ENCODE measurements around the gene PTCH1.

- TF ChIP-seq CTCF (IDR thresholded peaks at IDR 0.05) (no peak), MAFK (IDR thresholded peaks at IDR 0.05; ENCODE audit: partially characterized antibody) (no peak), NR3C1 (IDR thresholded peaks at IDR 0.05) (no peak), EHMT2 (IDR thresholded peaks at IDR 0.05; ENCODE audit: low read depth) (no peak), MAX (IDR thresholded peaks at IDR 0.05) (no peak), PBX3 (IDR thresholded peaks at IDR 0.05) (no peak), ZFP36 (IDR thresholded peaks at IDR 0.05; ENCODE audit: borderline replicate concordance, partially characterized antibody) (no peak), POLR2A (IDR thresholded peaks at IDR 0.05; ENCODE audit: low read length) (no peak), HOXA7 (CRISPR knock-in tag; IDR thresholded peaks at IDR 0.05) (no peak), POLR2AphosphoS2 (conservative IDR thresholded peaks at IDR 0.05; ENCODE audit: low read length) (no peak), SMC3 (IDR thresholded peaks at IDR 0.05) (no peak), RAD21 (conservative IDR thresholded peaks at IDR 0.05 in 1 of 2, IDR thresholded peaks at IDR 0.05 in 1 of 2) (no peak), HDAC2 (IDR thresholded peaks at IDR 0.05) (no peak)
Measured at GRCh38 chr9:95441081-95441480, 75.7 kb downstream of the PTCH1 start.
